H9 (cell line): ENCODE data around the gene VAV3. TPM values are rescaled to one million over a fixed set of nuclear protein-coding genes. Genes with fewer than 3 reads are reported as not detected.

Experiments
- DNase-seq: peaks from one replicate; pipeline ENCODE4 v3.0.0-alpha.2; 2017
- H2AFZ ChIP-seq: one replicate; pipeline ENCODE4 v1.6.1; 2013; ENCODE audit warnings: mild to moderate bottlenecking, low read length, control low read depth, moderate library complexity
- H2AK5ac ChIP-seq: 2 replicates; pipeline ENCODE4 v1.6.1; 2013; ENCODE audit warnings: low read length, control low read depth, mixed read lengths; ENCODE audit not compliant: insufficient read length
- H2BK120ac ChIP-seq: one replicate; pipeline ENCODE4 v1.6.1; 2013; ENCODE audit warnings: low read depth, mild to moderate bottlenecking, low read length, control low read depth, inconsistent platforms; ENCODE audit not compliant: poor library complexity, severe bottlenecking
- H2BK12ac ChIP-seq: 2 replicates; pipeline ENCODE4 v1.6.1; 2013; ENCODE audit warnings: low read length, control low read depth, mixed read lengths, low read depth; ENCODE audit not compliant: insufficient read length
- H2BK15ac ChIP-seq: 2 replicates; pipeline ENCODE4 v1.6.1; 2013; ENCODE audit warnings: low read depth, low read length, control low read depth
- H2BK20ac ChIP-seq: one replicate; pipeline ENCODE4 v1.6.1; 2013; ENCODE audit warnings: low read depth, mild to moderate bottlenecking, low read length, control low read depth, inconsistent platforms; ENCODE audit not compliant: poor library complexity, severe bottlenecking
- H2BK5ac ChIP-seq: 2 replicates; pipeline ENCODE4 v1.6.1; 2013; ENCODE audit warnings: low read length, control low read depth, mixed read lengths; ENCODE audit not compliant: insufficient read length
- H3K14ac ChIP-seq: 2 replicates; pipeline ENCODE4 v1.6.1; 2013; ENCODE audit warnings: low read length, control low read depth; ENCODE audit not compliant: insufficient read depth
- H3K18ac ChIP-seq: 2 replicates; pipeline ENCODE4 v1.6.1; 2013; ENCODE audit warnings: low read depth, mild to moderate bottlenecking, mixed read lengths, low read length, control low read depth; ENCODE audit not compliant: insufficient read length
- H3K23ac ChIP-seq: 2 replicates; pipeline ENCODE4 v1.6.1; 2013; ENCODE audit warnings: low read length, control low read depth, mixed read lengths, low read depth; ENCODE audit not compliant: insufficient read length
- H3K23me2 ChIP-seq: 2 replicates; pipeline ENCODE4 v1.6.1; 2013; ENCODE audit warnings: low read depth, mild to moderate bottlenecking, mixed read lengths, low read length, control low read depth; ENCODE audit not compliant: insufficient read length, poor library complexity, severe bottlenecking
- H3K27ac ChIP-seq: 2 replicates; pipeline ENCODE4 v1.5.1; 2013; ENCODE audit warnings: low read length, control low read depth, mixed read lengths, low read depth; ENCODE audit not compliant: insufficient read length
- H3K27me3 ChIP-seq: 2 replicates; pipeline ENCODE4 v1.6.1; 2013; ENCODE audit warnings: low read length, control low read depth, inconsistent platforms; ENCODE audit not compliant: insufficient read depth
- H3K4ac ChIP-seq: 2 replicates; pipeline ENCODE4 v1.6.1; 2013; ENCODE audit warnings: low read depth, mild to moderate bottlenecking, control low read depth, inconsistent platforms, low read length, moderate library complexity
- H3K4me1 ChIP-seq: 2 replicates; pipeline ENCODE4 v1.6.1; 2013; ENCODE audit warnings: low read length, control low read depth, inconsistent platforms; ENCODE audit not compliant: insufficient read depth
- H3K4me2 ChIP-seq: 2 replicates; pipeline ENCODE4 v1.6.1; 2013; ENCODE audit warnings: low read length, control low read depth, mixed read lengths; ENCODE audit not compliant: insufficient read length, insufficient read depth
- H3K56ac ChIP-seq: 2 replicates; pipeline ENCODE4 v1.6.1; 2013; ENCODE audit warnings: low read depth, mild to moderate bottlenecking, mixed read lengths, low read length, control low read depth; ENCODE audit not compliant: insufficient read length
- H3K79me1 ChIP-seq: 2 replicates; pipeline ENCODE4 v1.6.1; 2013; ENCODE audit warnings: low read depth, mild to moderate bottlenecking, moderate library complexity, low read length, control low read depth, inconsistent platforms; ENCODE audit not compliant: insufficient read depth, poor library complexity, severe bottlenecking
- H3K79me2 ChIP-seq: 2 replicates; pipeline ENCODE4 v1.6.1; 2013; ENCODE audit warnings: low read length, control low read depth, inconsistent platforms; ENCODE audit not compliant: insufficient read depth
- H3K9ac ChIP-seq: 2 replicates; pipeline ENCODE4 v1.6.1; 2013; ENCODE audit warnings: low read length, control low read depth, mixed read lengths; ENCODE audit not compliant: insufficient read length; ENCODE audit errors: extremely low read depth
- H3K9me3 ChIP-seq: one replicate; pipeline ENCODE4 v1.6.1; 2013; ENCODE audit warnings: low read depth, low read length, inconsistent platforms; ENCODE audit not compliant: control insufficient read depth
- H3T11ph ChIP-seq: one replicate; pipeline ENCODE4 v1.6.1; 2013; ENCODE audit warnings: mild to moderate bottlenecking, low read length, control low read depth, inconsistent platforms
- H4K20me1 ChIP-seq: one replicate; pipeline ENCODE4 v1.6.1; 2013; ENCODE audit not compliant: control insufficient read depth, insufficient read length, insufficient read depth
- H4K5ac ChIP-seq: 2 replicates; pipeline ENCODE4 v1.6.1; 2013; ENCODE audit warnings: low read depth, mild to moderate bottlenecking, mixed read lengths, low read length, control low read depth; ENCODE audit not compliant: insufficient read length
- H4K8ac ChIP-seq: replicated peaks from 2 replicates; pipeline ENCODE4 v1.6.1; 2013; ENCODE audit warnings: low read length, control low read depth, mixed read lengths, low read depth; ENCODE audit not compliant: insufficient read length
- H4K91ac ChIP-seq: 2 replicates; pipeline ENCODE4 v1.6.1; 2013; ENCODE audit warnings: low read depth, mild to moderate bottlenecking, moderate library complexity, mixed read lengths, low read length, control low read depth; ENCODE audit not compliant: insufficient read length
- H3K27ac Mint-ChIP-seq, 3 experiments: 2 replicates in 2 of 3; 3 replicates in 1 of 3; pipeline ENCODE4 v1.8.0; 2020 to 2021; ENCODE audit warnings: mixed read lengths in 3 of 3, mild to moderate bottlenecking in 1 of 3, moderate library complexity in 1 of 3
- H3K27me3 Mint-ChIP-seq: 2 replicates; pipeline ENCODE4 v1.8.0; 2021; ENCODE audit warnings: low read depth, mild to moderate bottlenecking, moderate library complexity, mixed read lengths
- H3K36me3 Mint-ChIP-seq, 3 experiments: 2 replicates in 2 of 3; 3 replicates in 1 of 3; pipeline ENCODE4 v1.8.0; 2020 to 2021; ENCODE audit warnings: low read depth in 3 of 3, mixed read lengths in 3 of 3; ENCODE audit not compliant: insufficient read depth in 1 of 3
- H3K4me1 Mint-ChIP-seq, 2 experiments: 2 replicates each; pipeline ENCODE4 v1.8.0; 2020; ENCODE audit warnings: mixed read lengths in 2 of 2
- H3K4me3 Mint-ChIP-seq, 2 experiments: 2 replicates in 1 of 2; 3 replicates in 1 of 2; pipeline ENCODE4 v1.8.0; 2020 to 2021; ENCODE audit warnings: mild to moderate bottlenecking in 2 of 2, mixed read lengths in 2 of 2, moderate library complexity in 1 of 2
- H3K9me3 Mint-ChIP-seq, 2 experiments: 2 replicates in 1 of 2; 3 replicates in 1 of 2; pipeline ENCODE4 v1.8.0; 2020; ENCODE audit warnings: mild to moderate bottlenecking in 2 of 2, mixed read lengths in 2 of 2, moderate library complexity in 1 of 2
- CTCF ChIP-seq: fragments of 200-600 bp; sonication (generic); conservative IDR thresholded peaks from 3 replicates; pipeline ENCODE4 v1.8.0; 2021; ENCODE audit warnings: antibody characterized with exemption, mild to moderate bottlenecking
- WGBS: extraction: QIAGEN DNeasy Blood & Tissue Kit; methylation state at CpG from one replicate; pipeline ENCODE4 v1.1.7; 2013; ENCODE audit warnings: missing lambda C conversion rate, low lambda C conversion rate, mixed read lengths; ENCODE audit not compliant: insufficient read length; ENCODE audit errors: extremely low coverage; 5-methylcytosine and 5-hydroxymethylcytosine counted together
- total RNA-seq: library from RNA; stranded (reverse); gene quantifications from 2 replicates; pipeline ENCODE4 v1.2.1, GENCODE V29; 2021

The VAV3 gene
- total RNA-seq, 1 experiment from 2014 or later: 5.1 TPM

GRCh38 chr1:107673006-107673405 is 292.0 kb downstream of the VAV3 start:
- Histone ChIP-seq H3K23ac (no peak overlapping the region), H3K27ac (no peak overlapping the region), H2AK5ac (no peak overlapping the region), H3T11ph (no peak overlapping the region), H3K14ac (no peak overlapping the region), H3K27me3 (no peaks in the 10 kb centered on the region), H2BK120ac (no peak overlapping the region), H2AFZ (no peak overlapping the region), H3K4me2 (no peak overlapping the region), H2BK15ac (no peak overlapping the region), H3K23me2 (no peaks in the 10 kb centered on the region), H3K79me2 (no peaks in the 10 kb centered on the region), H3K18ac (no peak overlapping the region), H3K56ac (no peak overlapping the region), H3K79me1 (no peaks in the 10 kb centered on the region), H3K4ac (no peak overlapping the region), H3K9ac (no peak overlapping the region), H4K20me1 (no peaks in the 10 kb centered on the region), H2BK12ac (no peak overlapping the region), H2BK20ac (no peak overlapping the region), H4K91ac (no peak overlapping the region), H3K4me1 (no peaks in the 10 kb centered on the region), H3K9me3 (peaks cover 5% of the 10 kb centered on the region), H4K8ac (no peak overlapping the region), H4K5ac (no peak overlapping the region), H2BK5ac (no peak overlapping the region)
- DNase-seq: no peak
- Mint-ChIP-seq H3K27ac (no peak overlapping the region), H3K27me3 (no peaks in the 10 kb centered on the region), H3K4me3 (no peak overlapping the region), H3K9me3 (peaks cover 0 to 2% of the 10 kb centered on the region in 2 experiments; a peak in 2 of 5 replicates), H3K36me3 (peaks cover 0 to 2% (median 0%) of the 10 kb centered on the region in 3 experiments; a peak in 1 of 7 replicates), H3K4me1 (peaks cover 3 to 5% of the 10 kb centered on the region in 2 experiments; a peak in 3 of 4 replicates)
- TF ChIP-seq CTCF: no peak
- WGBS: no CpG with 5 or more reads among the region's 2 CpGs
